ENCODE data around the gene SAXO2.
"Not testable (repeated sequence)": the region's sequence is repeated elsewhere in the genome, so short reads cannot be mapped to it uniquely, and the experiment has no call there.

SAXO2 gene

DNA sequence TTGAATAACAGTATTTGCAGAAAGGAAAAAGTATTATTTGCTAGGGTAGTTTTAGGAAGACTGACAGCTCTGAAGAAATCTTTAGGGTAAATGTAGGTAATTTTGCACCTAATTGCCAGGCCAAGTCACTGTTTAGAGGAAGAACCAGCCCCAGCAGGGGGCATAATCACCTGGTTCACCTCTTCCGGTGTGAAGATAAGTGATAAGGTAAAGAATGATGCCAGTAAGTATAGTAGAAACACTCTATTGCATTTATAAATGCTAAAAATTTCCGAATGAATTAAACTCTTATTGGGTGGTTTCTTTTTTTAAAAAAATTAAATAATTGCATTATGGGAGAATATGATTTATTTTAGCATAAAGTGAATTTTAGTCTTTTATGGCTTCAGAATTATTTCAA, 21.8 kb downstream of the SAXO2 start:
- not testable (repeated sequence) for DNase-seq (ENCODE audit: low read depth in 1 of 2, low spot score in 1 of 2)

DNA sequence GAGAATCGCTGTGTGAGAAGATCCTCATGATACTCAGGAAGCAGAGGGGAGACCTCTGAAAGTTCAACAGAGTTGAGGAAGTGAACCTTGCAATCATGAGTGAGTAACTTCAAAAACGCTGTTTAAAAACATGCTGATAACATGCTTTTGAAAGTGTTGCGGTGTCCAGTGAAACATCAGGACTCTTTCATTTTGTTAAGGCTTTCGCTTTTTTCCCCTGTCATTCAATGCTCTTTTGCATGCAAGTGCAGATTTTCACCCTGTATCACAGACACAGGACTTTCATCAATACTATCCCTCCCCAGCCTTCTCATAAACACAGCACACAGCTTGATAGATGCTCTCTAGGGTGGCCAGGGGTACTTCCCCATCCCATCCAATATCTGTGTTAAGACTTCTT, 23.9 kb downstream of the SAXO2 start:
- not testable (repeated sequence) for DNase-seq (ENCODE audit: low read depth in 1 of 2, low spot score in 1 of 2)

DNA sequence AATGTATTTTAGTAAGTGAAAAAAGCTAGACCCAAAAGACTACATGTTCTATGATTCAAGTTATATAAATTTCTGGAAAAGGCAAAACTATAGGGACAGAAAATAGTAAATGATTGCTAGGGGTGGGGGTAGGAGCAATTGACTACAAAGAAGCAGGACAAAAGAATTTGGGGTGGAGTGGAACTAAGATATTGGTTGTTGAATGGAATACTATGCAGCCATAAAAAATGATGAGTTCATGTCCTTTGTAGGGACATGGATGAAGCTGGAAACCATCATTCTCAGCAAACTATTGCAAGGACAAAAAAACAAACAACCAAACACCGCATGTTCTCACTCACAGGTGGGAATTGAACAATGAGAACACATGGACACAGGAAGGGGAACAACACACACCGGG, 25.6 kb downstream of the SAXO2 start:
- not testable (repeated sequence) for DNase-seq (ENCODE audit: low read depth in 1 of 2, low spot score in 1 of 2)

DNA sequence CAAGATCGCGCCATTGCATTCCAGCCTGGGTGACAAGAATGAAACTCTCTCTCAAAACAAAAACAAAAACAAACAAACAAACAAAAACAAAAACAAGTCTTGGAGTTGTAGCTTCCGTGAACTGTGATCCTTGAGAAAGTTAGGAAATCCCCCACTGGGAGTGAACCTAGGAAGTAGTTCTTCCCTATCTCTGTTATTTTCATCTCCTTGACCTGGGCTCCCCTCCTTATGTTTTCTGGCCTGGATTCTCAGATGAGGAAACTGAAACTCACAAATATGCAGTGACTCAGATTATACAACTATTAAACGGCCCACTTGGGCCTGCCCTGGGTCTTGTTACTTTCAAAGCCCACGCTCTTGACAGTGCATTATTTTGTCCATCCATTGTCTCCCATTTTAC, 29.7 kb downstream of the SAXO2 start:
- no peak for DNase-seq (ENCODE audit: low read depth in 1 of 2, low spot score in 1 of 2)

DNA sequence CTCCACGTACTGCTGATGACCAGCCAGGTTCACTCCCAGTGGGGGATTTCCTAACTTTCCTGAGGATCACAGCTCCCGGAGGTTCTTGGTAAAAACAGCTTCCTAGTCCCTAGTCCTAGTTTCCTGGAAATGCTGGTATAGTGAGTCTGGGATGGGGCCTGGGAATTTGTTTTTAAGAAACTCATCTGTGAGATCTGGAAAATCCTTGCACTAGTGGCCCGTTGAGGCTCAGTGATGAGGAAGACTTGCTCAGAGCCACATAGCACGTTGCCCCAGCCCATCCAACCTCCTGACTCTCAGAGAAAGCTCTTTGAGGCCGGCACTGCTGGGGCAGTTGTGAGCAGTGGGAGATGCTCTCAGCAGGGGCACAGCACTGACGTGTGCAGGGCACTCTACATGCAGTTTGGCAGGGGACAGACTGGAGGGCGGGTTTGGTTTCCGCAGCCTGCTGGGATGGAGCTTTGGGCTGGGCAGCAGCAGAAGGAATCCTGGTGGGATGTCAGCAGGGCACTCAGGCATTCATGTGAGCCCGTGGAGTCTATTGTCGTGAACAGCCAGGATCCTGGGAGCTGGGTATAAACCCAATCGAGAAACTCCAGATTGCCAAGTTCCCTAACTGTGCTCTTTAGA, 31.6 kb downstream of the SAXO2 start:
- DNase-seq (ENCODE audit: low read depth in 1 of 2, low spot score in 1 of 2), result no peak

DNA sequence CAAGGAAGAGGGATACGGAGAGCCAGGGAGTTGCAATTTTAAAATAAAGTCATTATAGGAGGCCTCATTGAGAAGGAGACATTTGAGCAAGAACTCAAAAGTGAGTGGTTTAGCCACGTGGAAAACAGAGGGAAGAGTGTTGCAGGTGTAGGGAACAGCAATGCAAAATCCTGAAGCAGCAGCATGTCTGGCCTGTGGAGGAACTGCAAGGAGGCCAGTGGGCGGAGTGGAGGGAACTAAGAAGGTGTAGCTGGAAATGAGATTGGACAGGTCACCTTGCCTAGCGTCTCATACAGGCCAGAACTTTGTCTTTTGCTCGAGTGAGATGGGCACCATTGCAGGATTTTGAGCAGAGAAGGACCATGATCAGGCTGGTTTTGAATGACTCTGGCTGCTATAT, 34.9 kb downstream of the SAXO2 start:
- DNase-seq (ENCODE audit: low read depth in 1 of 2, low spot score in 1 of 2), result no peak

DNA sequence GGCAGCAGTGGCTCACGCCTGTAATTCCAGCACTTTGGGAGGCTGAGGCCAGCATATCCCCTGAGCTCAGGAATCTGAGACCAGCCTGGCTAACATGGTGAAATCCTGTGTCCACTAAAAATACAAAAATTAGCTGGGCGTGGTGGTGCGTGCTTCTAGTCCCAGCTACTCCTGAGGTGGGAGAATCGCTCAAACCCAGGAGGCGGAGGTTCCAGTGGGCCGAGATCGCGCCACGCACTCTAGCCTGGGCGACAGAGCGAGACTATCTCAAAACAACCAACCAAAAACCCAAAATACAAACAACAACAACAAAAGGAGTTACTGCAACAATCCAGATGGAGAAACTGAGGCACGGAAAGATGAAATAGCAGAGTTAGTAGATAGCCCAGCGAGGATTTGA, 35.4 kb downstream of the SAXO2 start:
- DNase-seq (ENCODE audit: low read depth in 1 of 2, low spot score in 1 of 2), result no peak

DNA sequence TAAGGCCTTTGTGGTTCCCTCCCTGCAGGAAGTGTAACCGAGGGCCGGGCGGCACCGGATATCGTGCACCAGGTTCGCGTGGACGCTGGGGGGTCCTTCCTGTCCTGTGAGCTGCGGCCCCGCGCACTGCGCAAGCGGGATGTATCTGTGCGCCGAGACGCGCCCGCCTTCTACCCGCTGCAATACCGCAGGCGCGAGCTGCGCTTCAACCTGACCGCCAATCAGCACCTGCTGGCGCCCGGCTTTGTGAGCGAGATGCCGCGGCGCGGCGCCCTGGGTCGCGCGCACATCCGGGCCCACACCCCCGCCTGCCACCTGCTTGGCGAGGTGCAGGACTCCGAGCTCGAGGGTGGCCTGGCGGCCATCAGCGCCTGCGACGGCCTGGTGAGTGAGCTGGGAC, 35.9 kb downstream of the SAXO2 start:
- DNase-seq (ENCODE audit: low read depth in 1 of 2, low spot score in 1 of 2), result peak; percentile 19 to 30

DNA sequence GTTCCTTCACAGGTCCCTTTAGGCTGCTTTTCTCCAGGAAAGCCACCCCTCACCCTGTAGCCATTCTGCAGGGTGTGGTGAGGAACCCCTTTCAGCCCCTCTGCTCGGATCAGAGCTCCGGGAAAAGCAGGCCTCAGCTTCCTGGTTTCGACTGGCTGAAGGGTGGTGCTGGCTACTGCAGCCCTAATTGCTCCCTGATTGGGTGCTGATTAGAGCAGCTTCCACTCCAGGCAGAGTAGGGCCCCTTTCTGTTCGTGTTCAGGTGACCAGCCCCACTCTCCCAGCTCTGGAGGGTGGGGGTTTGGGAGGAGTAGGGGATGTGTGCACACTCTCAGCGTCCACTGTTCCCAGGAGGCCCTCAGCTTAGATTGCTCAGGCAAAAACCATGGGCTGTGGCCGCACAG, 36.9 kb downstream of the SAXO2 start:
- not testable (repeated sequence) for DNase-seq (ENCODE audit: low read depth in 1 of 2, low spot score in 1 of 2)

DNA sequence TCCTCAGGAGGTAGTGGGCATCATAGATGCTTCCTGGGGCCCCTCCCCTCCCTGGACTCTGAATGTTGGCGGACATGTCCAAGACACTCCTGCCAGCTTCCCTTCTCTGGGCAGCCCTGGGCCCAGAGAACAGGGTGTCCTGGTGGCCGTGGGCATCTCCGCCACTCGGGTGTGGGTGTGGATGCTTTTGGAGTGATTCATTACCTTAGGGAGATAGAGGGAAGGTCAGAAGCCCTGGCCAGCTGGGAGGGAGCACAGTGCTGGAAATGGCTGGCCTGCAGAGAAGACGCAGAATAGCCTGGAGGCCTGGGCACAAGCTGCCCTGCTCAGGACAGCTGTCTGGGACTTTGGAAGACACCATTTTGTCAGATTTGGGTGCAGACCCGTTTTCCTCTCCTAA, 37.7 kb downstream of the SAXO2 start:
- not testable (repeated sequence) for DNase-seq (ENCODE audit: low read depth in 1 of 2, low spot score in 1 of 2)

DNA sequence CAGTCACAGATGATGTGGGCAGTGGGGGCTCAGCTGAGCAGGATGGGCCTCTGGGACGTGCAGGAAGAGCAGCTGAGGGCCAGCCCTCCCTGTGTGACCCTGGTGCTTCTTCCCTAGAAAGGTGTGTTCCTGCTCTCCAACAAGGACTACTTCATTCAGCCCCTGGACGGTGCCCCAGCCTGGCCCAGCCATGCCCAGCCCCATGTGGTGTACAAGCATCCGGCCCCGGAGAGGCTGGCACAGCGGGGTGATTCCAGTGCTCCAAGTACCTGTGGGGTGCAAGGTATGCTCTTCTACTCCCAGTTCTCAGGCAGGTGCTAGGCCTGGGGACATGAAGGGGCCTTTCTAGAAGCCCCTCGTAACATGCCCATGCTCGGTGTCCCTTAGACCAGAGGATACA, 38.3 kb downstream of the SAXO2 start:
- DNase-seq (ENCODE audit: low read depth in 1 of 2, low spot score in 1 of 2), result no peak

DNA sequence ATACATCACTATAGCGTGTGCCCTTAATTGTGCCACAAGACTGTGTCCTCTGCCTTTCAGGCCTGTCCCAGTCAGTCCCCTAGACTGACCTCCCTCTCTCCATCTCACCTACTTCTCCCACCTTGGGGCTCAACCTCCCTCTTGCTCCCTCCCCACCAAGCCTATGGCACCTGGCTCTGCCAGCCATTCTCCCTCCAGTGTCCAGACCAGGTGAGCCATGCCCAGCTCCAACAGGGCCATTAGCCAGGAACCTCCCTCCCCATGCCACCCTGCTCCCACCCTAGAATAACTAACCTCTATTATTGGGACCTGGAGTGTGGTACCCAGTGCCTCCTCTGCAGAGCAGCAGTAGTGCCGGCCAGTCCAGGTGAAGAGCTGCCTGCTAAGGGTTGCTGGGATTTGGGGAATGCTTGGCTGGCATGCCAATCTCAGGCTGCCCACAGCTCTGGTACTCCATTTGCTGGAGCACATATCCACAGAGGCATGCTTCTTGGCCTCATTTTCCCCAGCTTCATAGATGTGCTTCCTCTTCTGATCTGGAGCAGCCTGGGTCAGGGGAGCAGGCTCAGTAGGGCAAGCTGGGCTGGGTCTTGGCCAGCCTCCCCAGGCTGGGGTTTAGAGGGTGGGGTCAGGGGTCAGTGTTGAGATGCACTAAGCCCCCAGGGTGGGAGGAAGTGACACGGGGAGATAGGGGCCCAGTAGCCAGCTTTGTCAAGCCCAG, 38.8 kb downstream of the SAXO2 start:
- DNase-seq (ENCODE audit: low read depth in 1 of 2, low spot score in 1 of 2), result no peak

DNA sequence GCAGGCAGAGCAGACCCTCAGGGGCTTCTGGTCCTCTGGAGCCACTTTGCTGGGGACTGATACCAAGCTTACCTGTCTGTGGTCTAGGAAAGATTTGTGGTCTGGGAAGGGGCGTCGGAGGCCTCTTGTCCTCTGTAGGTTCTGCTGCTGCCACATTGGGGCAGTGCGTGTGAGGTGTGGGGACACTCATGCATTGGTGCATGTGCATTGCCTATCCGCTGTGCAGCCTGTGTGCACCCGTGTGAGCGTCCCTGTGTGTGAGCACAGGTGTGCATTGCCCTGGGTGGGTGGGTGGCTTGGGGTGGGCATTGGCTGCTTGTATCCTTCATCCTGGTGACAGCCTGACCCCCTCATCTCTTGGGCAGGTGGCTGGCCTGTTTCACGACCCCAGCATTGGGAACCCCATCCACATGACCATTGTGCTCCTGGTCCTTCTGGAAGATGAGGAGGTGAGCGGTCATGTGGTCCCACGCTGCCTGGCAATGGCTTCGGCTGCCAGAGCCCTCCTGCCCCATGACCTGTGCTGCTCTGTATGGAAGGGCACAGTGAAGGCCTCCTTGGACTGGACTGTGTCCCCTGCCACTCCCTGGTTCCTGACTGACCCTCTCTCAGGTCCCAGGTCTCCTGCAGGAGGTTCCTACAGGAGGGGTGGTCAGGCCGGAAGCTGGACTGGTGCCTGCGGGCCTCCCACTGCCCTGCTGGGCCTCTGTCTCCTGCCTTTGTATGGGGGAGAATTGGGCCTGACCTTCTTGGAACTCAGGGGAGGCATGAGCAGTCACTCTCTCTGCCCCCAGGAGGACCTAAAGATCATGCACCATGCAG, 41.5 kb downstream of the SAXO2 start:
- DNase-seq (ENCODE audit: low read depth in 1 of 2, low spot score in 1 of 2), result no peak

DNA sequence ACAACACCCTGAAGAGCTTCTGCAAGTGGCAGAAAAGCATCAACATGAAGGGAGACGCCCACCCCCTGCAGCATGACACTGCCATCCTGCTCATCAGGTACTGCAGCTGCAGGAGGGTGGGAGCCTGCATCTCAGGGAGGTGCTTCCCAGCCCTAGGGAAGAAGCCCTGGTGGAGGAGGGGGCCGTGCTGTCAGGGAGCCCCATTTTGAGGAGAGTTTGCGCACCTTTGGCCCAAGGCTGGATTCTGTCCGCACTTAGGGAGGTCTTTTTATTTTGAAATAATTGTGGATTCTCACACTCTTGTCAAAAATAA, 42.1 kb downstream of the SAXO2 start:
- no peak for DNase-seq (ENCODE audit: low read depth in 1 of 2, low spot score in 1 of 2)

DNA sequence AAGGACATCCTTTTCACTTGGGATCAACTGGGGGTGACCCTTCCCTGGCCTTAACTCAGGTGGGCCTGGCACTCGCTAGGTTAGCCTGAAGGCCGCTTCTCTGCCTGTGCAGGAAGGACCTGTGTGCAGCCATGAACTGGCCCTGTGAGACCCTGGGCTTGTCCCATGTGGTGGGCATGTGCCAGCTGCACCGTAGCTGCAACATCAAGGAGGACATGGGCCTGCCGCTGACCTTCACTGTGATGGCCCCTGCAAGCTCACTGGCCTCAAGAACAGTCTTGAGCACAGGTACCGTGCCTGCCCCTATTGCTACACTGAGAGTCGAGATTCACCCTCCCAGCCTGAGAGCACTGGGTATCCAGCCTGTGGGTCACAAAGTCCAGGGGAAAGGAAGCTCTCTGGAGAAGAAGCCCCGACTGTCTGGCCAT, 43.0 kb downstream of the SAXO2 start:
- no peak for DNase-seq (ENCODE audit: low read depth in 1 of 2, low spot score in 1 of 2)

DNA sequence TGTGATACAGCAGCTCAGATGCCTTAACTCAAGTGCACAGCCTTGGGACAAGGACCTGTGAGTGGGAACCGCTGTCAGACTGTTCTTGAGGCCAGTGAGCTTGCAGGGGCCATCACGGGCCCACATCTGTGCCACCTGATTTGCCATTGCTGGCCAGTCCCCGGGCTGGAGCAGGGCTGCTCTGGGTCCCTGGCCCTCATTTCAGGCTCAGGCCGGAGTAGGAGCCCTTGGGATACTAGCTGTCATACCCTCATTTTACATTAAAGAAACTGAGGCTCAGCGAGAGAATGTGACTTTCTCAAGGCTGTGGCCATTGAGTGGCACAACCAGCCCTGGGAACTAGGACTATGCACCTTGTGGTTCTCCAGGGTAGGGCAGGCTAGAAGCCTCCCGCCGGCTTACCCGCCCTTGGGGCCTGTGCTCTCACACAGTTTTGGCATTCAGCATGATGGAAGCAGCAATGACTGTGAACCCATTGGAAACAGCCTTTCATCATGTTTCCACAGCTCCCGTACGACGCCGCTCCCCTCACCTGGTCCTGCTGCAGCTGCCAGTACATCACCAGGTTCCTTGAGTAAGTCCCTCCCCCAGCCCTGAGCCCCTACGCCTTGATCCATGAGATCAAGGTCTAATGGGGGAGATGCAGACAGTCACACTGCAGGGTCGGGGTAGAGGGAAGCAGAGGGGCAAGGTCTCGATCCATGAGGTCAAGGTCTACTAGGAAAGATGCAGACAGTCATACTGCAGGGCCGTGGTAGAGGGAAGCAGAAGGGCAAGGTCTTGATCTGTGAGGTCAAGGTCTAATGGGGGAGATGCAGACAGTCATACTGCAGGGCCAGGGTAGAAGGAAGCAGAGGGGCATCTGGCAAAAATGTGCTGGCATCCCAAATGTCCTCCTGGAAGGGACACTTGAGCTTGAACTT, 44.4 kb downstream of the SAXO2 start:
- DNase-seq (ENCODE audit: low read depth in 1 of 2, low spot score in 1 of 2), result no peak

DNA sequence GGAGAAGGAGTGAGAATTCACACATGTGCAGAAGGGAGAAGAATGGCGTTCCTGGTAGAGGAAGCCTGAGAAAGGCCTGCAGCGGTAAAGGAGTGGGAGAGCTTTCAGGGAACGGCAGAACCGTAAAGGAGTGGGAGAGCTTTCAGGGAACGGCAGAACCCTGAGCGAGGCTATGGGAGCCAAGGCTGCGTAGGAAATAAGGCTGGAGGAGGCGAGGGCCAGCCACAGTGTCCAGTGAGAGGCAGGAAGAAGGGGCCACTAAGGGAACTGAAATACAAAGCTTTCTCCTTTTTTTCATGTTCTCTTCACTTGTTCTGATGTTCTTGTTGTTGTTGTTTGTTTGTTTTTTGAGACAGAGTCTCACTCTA, 45.1 kb downstream of the SAXO2 start:
- no peak for DNase-seq (ENCODE audit: low read depth in 1 of 2, low spot score in 1 of 2)

DNA sequence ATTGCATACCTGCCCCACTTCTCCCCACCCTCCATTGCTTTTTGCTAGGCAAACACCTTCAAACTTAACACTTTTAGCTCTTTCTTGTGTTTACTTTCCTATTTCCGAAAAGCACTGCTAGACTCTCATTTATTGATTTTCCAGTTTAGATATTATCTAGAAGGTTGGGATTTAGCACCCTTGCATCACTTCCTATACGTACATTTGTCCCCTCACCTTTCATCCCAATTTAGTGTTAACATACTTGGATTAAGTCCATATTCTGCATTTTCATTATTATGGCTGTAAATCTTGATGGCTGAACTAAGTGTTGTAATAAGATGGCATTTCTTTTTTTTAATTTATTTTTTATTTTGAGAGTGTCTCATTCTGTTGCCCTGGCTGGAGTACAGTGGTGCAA, 47.2 kb downstream of the SAXO2 start:
- no peak for DNase-seq (ENCODE audit: low read depth in 1 of 2, low spot score in 1 of 2)

DNA sequence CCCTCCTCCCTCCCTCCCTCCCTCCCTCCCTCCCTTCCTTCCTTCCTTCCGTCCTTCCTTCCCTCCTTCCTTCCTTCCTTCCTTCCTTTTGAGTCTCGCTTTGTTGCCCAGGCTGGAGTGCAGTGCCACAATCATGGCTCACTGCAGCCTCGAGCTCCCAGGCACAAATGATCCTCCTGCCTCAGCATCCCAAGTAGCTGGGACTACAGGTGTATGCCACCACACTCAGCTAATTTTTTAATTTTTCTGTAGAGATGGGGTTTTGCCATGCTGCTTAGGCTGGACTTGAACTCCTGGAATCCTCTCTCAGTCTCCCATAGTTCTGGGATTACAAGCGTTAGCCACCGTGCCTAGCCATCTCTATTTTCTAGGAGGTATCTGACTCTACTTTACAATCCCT, 48.7 kb downstream of the SAXO2 start:
- not testable (repeated sequence) for DNase-seq (ENCODE audit: low read depth in 1 of 2, low spot score in 1 of 2)

DNA sequence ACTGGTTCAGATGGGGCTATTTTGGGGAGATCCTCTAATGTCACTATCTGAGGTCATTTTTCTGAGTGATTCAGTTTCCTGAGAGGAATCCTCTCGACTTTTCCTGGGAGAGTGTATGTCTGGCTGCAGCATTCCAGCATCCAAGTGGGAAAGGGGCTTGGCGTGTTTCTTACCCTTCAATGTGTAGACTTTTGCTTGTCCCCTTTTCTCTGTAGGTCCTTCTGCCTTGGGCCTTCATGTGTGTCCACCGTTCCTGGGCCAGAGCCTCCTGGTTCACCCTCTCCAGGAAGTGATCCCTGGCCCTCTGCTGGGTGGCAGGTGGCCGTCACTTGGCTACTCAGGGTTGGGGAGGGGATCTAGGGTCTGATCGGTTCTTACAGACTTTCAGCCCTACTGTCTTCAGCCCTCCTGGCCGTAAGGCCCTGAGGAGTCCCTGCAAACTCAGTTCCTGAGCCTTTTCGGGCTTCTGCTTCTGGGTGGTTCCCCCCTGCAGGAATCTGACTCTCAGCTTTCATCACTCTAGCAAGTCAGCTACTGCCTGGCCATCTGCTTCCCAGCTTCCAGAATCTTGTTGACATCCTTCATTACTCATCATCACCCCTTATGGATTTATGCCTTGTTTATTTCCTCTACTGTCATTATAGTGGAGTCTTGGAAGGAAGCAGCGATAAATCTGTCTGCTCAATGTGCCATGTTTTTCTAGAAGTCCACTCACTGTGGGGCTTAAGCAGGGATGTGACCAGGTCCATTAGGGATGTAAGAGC, 50.1 kb downstream of the SAXO2 start:
- no peak for DNase-seq (ENCODE audit: low read depth in 1 of 2, low spot score in 1 of 2)

DNA sequence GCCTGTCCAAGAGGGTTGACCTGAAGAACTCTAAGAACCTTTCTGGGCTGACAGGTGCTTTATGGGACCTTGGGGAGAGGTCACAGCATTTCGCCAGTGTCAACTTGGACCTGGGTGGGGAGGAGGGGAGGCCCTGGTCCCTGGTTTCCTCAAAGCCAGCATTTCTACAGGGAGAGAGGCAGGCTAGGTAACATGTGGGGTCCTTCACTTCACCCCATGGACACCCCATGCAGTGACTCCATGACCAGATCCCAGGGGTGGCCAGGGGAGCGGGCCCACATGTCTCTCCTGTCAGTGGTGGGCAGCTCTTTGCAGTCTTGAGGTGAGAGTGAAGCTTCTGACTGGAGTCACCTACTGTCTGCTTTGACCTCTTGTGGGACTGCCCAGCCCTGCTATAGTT, 50.8 kb downstream of the SAXO2 start:
- no peak for DNase-seq (ENCODE audit: low read depth in 1 of 2, low spot score in 1 of 2)
